ENCODE results near the gene CEP68.

- TF ChIP-seq EZH2 (IDR thresholded peaks at IDR 0.05; ENCODE audit: insufficient read depth, poor library complexity, severe bottlenecking) (no peak), EZH2phosphoT487 (IDR thresholded peaks at IDR 0.05; ENCODE audit: insufficient read depth, low read depth) (no peak)
These were observed 73.8 kb downstream of the CEP68 start, which contains the start of gene RAB1A for GRCh38 chr2:65129826-65130663.
